ENCODE data around the gene TRERF1. TPM values are rescaled to one million over a fixed set of nuclear protein-coding genes. Genes with fewer than 3 reads are reported as not detected.

The TRERF1 gene
- polyA plus RNA-seq, 1 donor (not counting 4 experiments of a cell fraction or from before 2014, with no cell fraction given): 4.8 TPM

GRCh38 chr6:42380228-42380979 lies 71.3 kb downstream of the TRERF1 start:
- H2AFZ ChIP-seq (ENCODE audit: control insufficient read depth, low read length): no peak overlapping the region
- no peak for DNase-seq (ENCODE audit: low read depth, low spot score)
- H4K20me1 ChIP-seq (ENCODE audit: control insufficient read depth, extremely low read depth, insufficient read depth, low read length): no peaks in the 10 kb centered on the region
- H3K9ac ChIP-seq (ENCODE audit: control insufficient read depth, extremely low read depth, insufficient read depth, low read length): no peak overlapping the region
- dilution Hi-C loops (cut with MboI; ENCODE audit: extremely low pct_ligation_motif_present, low sequenced_read_pairs): no loop called here
- no peak for FAIRE-seq
- H3K9me3 ChIP-seq (ENCODE audit: control insufficient read depth, low read depth, low read length): no peaks in the 10 kb centered on the region
- no peaks in the 10 kb centered on the region for H3K9me1 ChIP-seq (ENCODE audit: control insufficient read depth, extremely low read depth, insufficient read depth, low read length)
- H3K4me2 ChIP-seq (ENCODE audit: control insufficient read depth, extremely low read depth, insufficient read depth, low read depth, low read length): no peak overlapping the region
- H3K27me3 ChIP-seq (ENCODE audit: control insufficient read depth, extremely low read depth, insufficient read depth, low read length): no peaks in the 10 kb centered on the region
- no peaks in the 10 kb centered on the region for H3K36me3 ChIP-seq (ENCODE audit: control insufficient read depth in 2 of 2, extremely low read depth in 1 of 2, insufficient read depth in 2 of 2, low read length in 2 of 2)
- no peak overlapping the region for H3K4me3 ChIP-seq (ENCODE audit: control insufficient read depth in 2 of 3, extremely low read depth in 1 of 3, insufficient read depth in 2 of 3, low read depth in 1 of 3, low read length in 3 of 3)
- peaks cover 1% of the 10 kb centered on the region for H3K79me2 ChIP-seq (ENCODE audit: control insufficient read depth, insufficient read depth, low read length)
- H3K27ac ChIP-seq (ENCODE audit: control insufficient read depth, insufficient read depth, low read length): no peak overlapping the region
- no peaks in the 10 kb centered on the region for H3K4me1 ChIP-seq (ENCODE audit: control insufficient read depth, extremely low read depth, insufficient read depth, low read length)
- no peak for TF ChIP-seq EZH2 (IDR thresholded peaks at IDR 0.05; ENCODE audit: low read length)
- TF ChIP-seq, protein P1, sequence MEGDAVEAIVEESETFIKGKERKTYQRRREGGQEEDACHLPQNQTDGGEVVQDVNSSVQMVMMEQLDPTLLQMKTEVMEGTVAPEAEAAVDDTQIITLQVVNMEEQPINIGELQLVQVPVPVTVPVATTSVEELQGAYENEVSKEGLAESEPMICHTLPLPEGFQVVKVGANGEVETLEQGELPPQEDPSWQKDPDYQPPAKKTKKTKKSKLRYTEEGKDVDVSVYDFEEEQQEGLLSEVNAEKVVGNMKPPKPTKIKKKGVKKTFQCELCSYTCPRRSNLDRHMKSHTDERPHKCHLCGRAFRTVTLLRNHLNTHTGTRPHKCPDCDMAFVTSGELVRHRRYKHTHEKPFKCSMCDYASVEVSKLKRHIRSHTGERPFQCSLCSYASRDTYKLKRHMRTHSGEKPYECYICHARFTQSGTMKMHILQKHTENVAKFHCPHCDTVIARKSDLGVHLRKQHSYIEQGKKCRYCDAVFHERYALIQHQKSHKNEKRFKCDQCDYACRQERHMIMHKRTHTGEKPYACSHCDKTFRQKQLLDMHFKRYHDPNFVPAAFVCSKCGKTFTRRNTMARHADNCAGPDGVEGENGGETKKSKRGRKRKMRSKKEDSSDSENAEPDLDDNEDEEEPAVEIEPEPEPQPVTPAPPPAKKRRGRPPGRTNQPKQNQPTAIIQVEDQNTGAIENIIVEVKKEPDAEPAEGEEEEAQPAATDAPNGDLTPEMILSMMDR (optimal IDR thresholded peaks at IDR 0.05 in 1 of 3, IDR thresholded peaks at IDR 0.05 in 1 of 3, conservative IDR thresholded peaks at IDR 0.05 in 1 of 3; ENCODE audit: extremely low read depth in 1 of 3, insufficient read depth in 2 of 3, low read length in 3 of 3): no peak

DNA sequence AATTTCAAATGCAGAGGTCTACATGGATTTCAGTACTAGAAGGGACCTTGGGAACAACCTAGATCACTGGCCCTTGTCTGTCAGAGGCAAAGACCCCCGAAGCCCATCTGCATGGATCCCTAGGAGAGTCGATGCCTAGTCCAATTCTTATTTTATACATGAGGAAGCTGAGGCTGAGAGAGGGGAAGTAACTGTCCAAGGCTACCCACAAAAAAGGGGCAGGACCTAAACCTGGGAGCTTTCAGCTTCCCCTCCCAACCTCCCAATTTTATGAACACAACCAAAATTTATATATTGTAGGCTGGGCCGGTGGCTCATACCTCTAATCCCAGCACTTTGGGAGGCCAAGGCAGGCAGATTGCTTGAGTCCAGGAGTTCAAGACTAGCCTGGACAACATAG lies 73.2 kb downstream of the TRERF1 start:
- H2AFZ ChIP-seq (ENCODE audit: control insufficient read depth, low read length): no peak overlapping the region
- DNase-seq (ENCODE audit: low read depth, low spot score): no peak
- no peaks in the 10 kb centered on the region for H3K36me3 ChIP-seq (ENCODE audit: control insufficient read depth in 2 of 2, extremely low read depth in 1 of 2, insufficient read depth in 2 of 2, low read length in 2 of 2)
- peaks cover 3% of the 10 kb centered on the region for H3K4me1 ChIP-seq (ENCODE audit: control insufficient read depth, extremely low read depth, insufficient read depth, low read length)
- dilution Hi-C loops (cut with MboI; ENCODE audit: extremely low pct_ligation_motif_present, low sequenced_read_pairs): no loop called here
- no peaks in the 10 kb centered on the region for H3K9me3 ChIP-seq (ENCODE audit: control insufficient read depth, low read depth, low read length)
- no peaks in the 10 kb centered on the region for H3K27me3 ChIP-seq (ENCODE audit: control insufficient read depth, extremely low read depth, insufficient read depth, low read length)
- FAIRE-seq: no peak
- H3K9ac ChIP-seq (ENCODE audit: control insufficient read depth, extremely low read depth, insufficient read depth, low read length): no peak overlapping the region
- no peak for TF ChIP-seq EZH2 (IDR thresholded peaks at IDR 0.05; ENCODE audit: low read length)
- TF ChIP-seq, protein P1 (optimal IDR thresholded peaks at IDR 0.05 in 1 of 3, IDR thresholded peaks at IDR 0.05 in 1 of 3, conservative IDR thresholded peaks at IDR 0.05 in 1 of 3; ENCODE audit: extremely low read depth in 1 of 3, insufficient read depth in 2 of 3, low read length in 3 of 3): no peak
- no peak overlapping the region for H3K4me2 ChIP-seq (ENCODE audit: control insufficient read depth, extremely low read depth, insufficient read depth, low read depth, low read length)
- no peak overlapping the region for H3K27ac ChIP-seq (ENCODE audit: control insufficient read depth, insufficient read depth, low read length)
- H3K9me1 ChIP-seq (ENCODE audit: control insufficient read depth, extremely low read depth, insufficient read depth, low read length): no peaks in the 10 kb centered on the region
- H4K20me1 ChIP-seq (ENCODE audit: control insufficient read depth, extremely low read depth, insufficient read depth, low read length): no peaks in the 10 kb centered on the region
- H3K4me3 ChIP-seq (ENCODE audit: control insufficient read depth in 2 of 3, extremely low read depth in 1 of 3, insufficient read depth in 2 of 3, low read depth in 1 of 3, low read length in 3 of 3): no peak overlapping the region
- no peaks in the 10 kb centered on the region for H3K79me2 ChIP-seq (ENCODE audit: control insufficient read depth, insufficient read depth, low read length)

All from keratinocyte (primary cell).